D721Med (cell line): Measurements from ENCODE around the gene SPIRE1.

Experiments used
- DNase-seq: peaks from one replicate; pipeline ENCODE4 v3.0.0; 2011; ENCODE audit warnings: low spot score; ENCODE audit not compliant: insufficient read length
- FAIRE-seq: peaks from 2 replicates; lab custom pipeline; 2011; peaks lifted over from hg19 to GRCh38; lab: Jason Lieb, UNC
- CTCF ChIP-seq: IDR thresholded peaks from 2 replicates; pipeline ENCODE4 v1.5.1; 2012; ENCODE audit warnings: mild to moderate bottlenecking, control low read depth; ENCODE audit not compliant: insufficient read depth; ENCODE audit errors: missing control alignments

The SPIRE1 gene

GRCh38 chr18:12479982-12480381 is 177.9 kb downstream of the SPIRE1 start:
- no peak for DNase-seq
- no peak for FAIRE-seq

GRCh38 chr18:12479536-12479935 is 178.4 kb downstream of the SPIRE1 start:
- DNase-seq (no peak), FAIRE-seq (no peak)
- no peak for TF ChIP-seq CTCF

More at GRCh38 chr18:12479982-12480381, 177.9 kb downstream of the SPIRE1 start:
- no peak for TF ChIP-seq CTCF

- DNase-seq, result no peak
- no peak for FAIRE-seq
- no peak for TF ChIP-seq CTCF
These were observed 179.4 kb downstream of the SPIRE1 start for GRCh38 chr18:12478269-12479047.

GRCh38 chr18:12477606-12478005 is 180.3 kb downstream of the SPIRE1 start:
- TF ChIP-seq CTCF, result no peak
- no peak for DNase-seq
- no peak for FAIRE-seq

- DNase-seq, result no peak
- TF ChIP-seq CTCF, result no peak
- FAIRE-seq, result no peak
These were observed 181.0 kb downstream of the SPIRE1 start for GRCh38 chr18:12476955-12477354.

- DNase-seq (no peak), FAIRE-seq (no peak)
- no peak for TF ChIP-seq CTCF
These were observed 183.0 kb downstream of the SPIRE1 start for GRCh38 chr18:12474876-12475275.

- FAIRE-seq (no peak), DNase-seq (no peak)
- TF ChIP-seq CTCF, result no peak
These were observed 183.8 kb downstream of the SPIRE1 start for GRCh38 chr18:12474146-12474545.
